ES-I3 (cell line): ENCODE results near the gene MDGA2.
"Not testable (repeated sequence)": the region's sequence is repeated elsewhere in the genome, so short reads cannot be mapped to it uniquely, and the experiment has no call there.

Experiments used
- H3K36me3 ChIP-seq: 2 replicates; pipeline ENCODE4 v1.6.1; 2013; ENCODE audit warnings: mild to moderate bottlenecking, low read length, control low read depth, moderate library complexity; ENCODE audit not compliant: insufficient read depth
- H3K4me1 ChIP-seq: 2 replicates; pipeline ENCODE4 v1.6.1; 2013; ENCODE audit warnings: mild to moderate bottlenecking, control low read depth, low read length; ENCODE audit not compliant: insufficient read depth
- H3K9ac ChIP-seq: 2 replicates; pipeline ENCODE4 v1.6.1; 2013; ENCODE audit warnings: low read depth, mild to moderate bottlenecking, low read length, moderate library complexity
- H3K9me3 ChIP-seq: 2 replicates; pipeline ENCODE4 v1.6.1; 2013; ENCODE audit warnings: mild to moderate bottlenecking, low read length, moderate library complexity; ENCODE audit not compliant: control insufficient read depth, insufficient read depth

Gene MDGA2

DNA sequence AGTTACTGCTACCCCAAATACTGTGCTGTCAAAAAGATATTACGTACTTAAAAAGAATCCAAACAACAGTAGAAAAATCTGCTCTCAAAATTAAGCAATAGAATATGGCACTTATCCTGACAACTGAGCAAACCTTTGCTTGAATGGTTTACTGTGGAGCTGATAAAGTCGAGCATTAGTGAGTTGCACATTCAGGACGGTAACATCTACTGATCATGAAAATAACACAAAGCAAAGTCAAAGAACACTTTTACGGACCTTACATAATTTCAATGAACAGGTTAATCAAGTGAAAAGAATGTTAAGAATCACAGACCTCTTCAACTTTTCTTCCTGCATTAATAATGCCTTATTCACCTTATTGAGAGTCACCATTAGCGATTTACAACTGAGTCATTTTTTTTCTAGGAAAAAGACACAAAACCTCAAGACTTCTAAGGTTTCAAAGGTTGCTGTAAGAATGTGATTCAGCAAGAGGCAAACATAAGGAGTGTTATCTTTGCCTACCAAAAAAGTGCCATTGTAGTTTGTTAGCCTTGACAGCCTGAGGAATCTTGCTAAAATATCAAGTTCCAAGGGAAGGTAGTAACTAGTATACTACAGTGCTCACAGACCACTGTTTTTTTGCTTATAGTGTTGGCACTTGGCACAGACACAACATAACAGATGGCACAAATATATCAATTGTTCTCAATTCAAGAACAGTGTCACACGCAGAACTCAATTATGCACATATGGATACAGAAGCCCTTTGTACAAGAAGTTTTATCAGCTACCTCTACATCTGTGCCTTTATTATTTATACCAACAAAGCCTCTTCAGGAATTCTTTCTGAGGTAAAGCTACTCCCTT lies 689.6 kb downstream of the MDGA2 start:
- no peak overlapping the region for H3K9ac ChIP-seq
- H3K9me3 ChIP-seq = no peaks in the 10 kb centered on the region
- H3K4me1 ChIP-seq = peaks cover 4% of the 10 kb centered on the region; the same call in 1 of the 2 replicates
- H3K36me3 ChIP-seq = no peaks in the 10 kb centered on the region

GRCh38 chr14:46973295-46973694 lies 702.1 kb downstream of the MDGA2 start:
- no peaks in the 10 kb centered on the region for H3K9me3 ChIP-seq

DNA sequence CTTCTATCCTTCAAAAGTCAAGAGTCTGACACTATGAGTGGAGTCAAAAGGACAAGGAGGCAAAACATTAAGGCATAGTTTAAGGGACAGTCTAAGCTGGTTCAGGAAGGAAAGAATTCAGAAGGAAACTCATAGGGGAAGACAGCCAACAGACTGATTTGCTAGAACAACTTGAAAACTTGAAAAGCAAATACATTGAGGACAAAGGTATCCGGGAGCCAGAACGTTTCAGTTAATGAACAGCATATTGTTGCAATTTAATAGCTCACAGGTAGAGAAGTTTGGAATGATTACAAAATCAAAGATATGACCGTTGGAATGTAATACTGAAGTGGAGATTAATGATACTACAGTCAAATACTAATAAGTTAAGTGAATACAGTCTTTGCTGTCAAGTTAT lies 711.0 kb downstream of the MDGA2 start:
- Histone ChIP-seq H3K9me3 (no peaks in the 10 kb centered on the region), H3K4me1 (no peaks in the 10 kb centered on the region), H3K9ac (no peak overlapping the region), H3K36me3 (no peaks in the 10 kb centered on the region)

More at GRCh38 chr14:46973295-46973694, 702.1 kb downstream of the MDGA2 start:
- no peaks in the 10 kb centered on the region for H3K4me1 ChIP-seq
- H3K9ac ChIP-seq = no peak overlapping the region
- no peaks in the 10 kb centered on the region for H3K36me3 ChIP-seq

DNA sequence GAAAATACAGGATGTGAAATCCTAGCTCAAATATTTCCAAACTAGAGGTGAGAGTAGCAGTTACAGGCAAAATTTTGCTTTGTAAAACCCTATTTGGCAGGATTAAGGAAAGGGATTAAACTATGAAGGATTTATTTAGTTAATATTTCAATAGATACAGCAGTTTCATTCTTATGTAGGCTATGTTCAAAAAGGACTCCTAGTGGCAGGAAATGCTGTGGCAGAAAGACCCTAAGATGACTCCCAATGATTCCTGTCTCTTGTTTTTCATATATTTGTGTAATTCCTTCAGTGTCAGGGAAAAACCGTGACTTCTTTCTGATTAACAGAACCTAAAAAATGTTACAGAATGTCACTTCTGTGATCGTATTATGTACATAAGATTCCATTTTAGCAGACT lies 724.3 kb downstream of the MDGA2 start:
- Histone ChIP-seq H3K9me3 (peaks cover 5% of the 10 kb centered on the region), H3K36me3 (no peaks in the 10 kb centered on the region), H3K9ac (no peak overlapping the region)

DNA sequence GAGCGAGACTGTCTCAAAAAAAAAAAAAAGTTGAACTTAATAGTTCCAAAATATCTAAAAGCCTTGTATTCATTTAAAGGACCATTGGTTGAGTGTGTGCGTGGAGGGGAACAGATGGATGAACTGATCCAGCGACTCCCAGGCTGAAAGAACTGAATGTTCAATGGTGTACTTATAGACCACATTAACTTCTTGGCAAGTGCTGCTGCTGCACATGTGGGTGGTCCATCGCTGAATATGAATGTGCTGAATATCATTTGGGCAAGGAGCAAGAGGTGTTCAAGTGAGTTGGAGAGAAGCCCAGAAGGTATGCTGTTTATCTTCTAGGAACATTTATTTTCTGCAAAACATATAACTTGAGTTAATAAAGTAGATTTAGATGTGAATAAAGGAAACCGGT lies 734.8 kb downstream of the MDGA2 start:
- Histone ChIP-seq H3K9ac (no peak overlapping the region), H3K4me1 (peaks cover 4% of the 10 kb centered on the region)

More for the DNA sequence above, 724.3 kb downstream of the MDGA2 start:
- H3K4me1 ChIP-seq = no peaks in the 10 kb centered on the region

DNA sequence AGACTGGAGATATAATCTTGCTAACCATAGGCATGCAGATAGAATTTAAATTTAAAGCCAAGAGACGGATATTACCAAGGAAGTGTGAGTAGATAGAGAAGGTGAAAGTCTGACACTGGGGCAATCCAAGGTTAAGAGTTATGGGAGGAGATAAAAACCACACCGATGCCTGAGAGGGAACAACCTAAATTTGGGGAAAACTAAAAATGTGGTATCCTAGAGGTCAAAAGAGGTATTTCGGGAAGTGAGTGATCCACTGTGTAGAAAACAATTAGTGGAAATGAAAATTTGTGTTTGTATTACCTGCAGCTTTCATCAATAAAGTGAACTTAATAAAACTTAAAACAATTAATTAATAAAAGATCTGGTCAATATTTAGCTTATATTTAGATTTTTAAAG lies 754.9 kb downstream of the MDGA2 start:
- Histone ChIP-seq H3K4me1 (peaks cover 4% of the 10 kb centered on the region; the same call in 1 of the 2 replicates), H3K36me3 (no peaks in the 10 kb centered on the region), H3K9ac (no peak overlapping the region), H3K9me3 (no peaks in the 10 kb centered on the region)

More for the DNA sequence above, 734.8 kb downstream of the MDGA2 start:
- Histone ChIP-seq H3K9me3 (peaks cover 5% of the 10 kb centered on the region; the same call in 1 of the 2 replicates), H3K36me3 (no peaks in the 10 kb centered on the region)

DNA sequence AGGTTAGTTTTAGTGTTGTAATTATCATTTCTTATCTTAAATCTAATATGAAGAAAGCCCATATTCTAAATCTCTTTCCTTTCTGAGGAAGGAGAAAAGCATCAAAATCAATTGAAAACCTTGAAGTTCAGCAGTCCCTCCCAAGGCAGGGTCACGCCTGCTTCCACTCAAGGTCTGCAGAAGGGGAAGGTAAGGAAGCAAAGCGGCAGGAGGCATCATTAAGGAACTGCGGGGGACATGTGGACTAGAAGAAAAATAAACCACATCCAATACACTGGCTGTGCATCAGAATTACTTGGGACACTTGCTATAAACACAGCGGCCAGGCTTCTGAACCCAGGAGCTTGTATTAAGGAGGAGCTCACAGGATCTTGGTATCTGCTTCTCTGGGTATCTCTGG lies 759.9 kb downstream of the MDGA2 start:
- not testable (repeated sequence) for H3K9me3 ChIP-seq, H3K9ac ChIP-seq, H3K36me3 ChIP-seq, H3K4me1 ChIP-seq

- no peaks in the 10 kb centered on the region; the same call in 1 of the 2 replicates for H3K4me1 ChIP-seq
- H3K9ac ChIP-seq = no peak overlapping the region
- H3K9me3 ChIP-seq = no peaks in the 10 kb centered on the region
- H3K36me3 ChIP-seq = no peaks in the 10 kb centered on the region
These were observed 772.6 kb downstream of the MDGA2 start for GRCh38 chr14:46902837-46903236.

DNA sequence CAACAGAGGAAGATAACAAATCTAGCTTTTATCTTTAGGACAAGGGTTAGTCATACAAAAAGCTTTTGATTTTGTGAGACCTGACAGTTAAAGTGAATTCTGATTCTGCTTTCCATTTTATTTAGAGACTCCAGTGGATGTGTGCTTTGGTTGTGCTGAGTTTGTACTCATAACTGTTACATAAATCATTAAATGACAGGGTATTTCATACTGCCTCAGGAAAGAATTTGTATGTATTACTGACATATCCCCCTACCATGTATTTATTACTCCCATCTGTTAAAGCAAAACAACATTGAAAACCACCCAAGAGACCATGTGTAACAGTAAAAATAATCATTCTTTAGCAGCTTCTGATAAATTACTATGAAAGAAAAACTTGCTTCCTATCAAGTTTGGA lies 780.9 kb downstream of the MDGA2 start:
- Histone ChIP-seq H3K9ac (no peak overlapping the region), H3K4me1 (no peaks in the 10 kb centered on the region), H3K36me3 (no peaks in the 10 kb centered on the region), H3K9me3 (no peaks in the 10 kb centered on the region)

- Histone ChIP-seq H3K9me3 (no peaks in the 10 kb centered on the region), H3K4me1 (no peaks in the 10 kb centered on the region), H3K9ac (no peak overlapping the region), H3K36me3 (no peaks in the 10 kb centered on the region)
These were observed 788.3 kb downstream of the MDGA2 start for GRCh38 chr14:46887144-46887543.

GRCh38 chr14:46885566-46885965 lies 789.8 kb downstream of the MDGA2 start:
- Histone ChIP-seq H3K9me3 (no peaks in the 10 kb centered on the region), H3K9ac (no peak overlapping the region)

DNA sequence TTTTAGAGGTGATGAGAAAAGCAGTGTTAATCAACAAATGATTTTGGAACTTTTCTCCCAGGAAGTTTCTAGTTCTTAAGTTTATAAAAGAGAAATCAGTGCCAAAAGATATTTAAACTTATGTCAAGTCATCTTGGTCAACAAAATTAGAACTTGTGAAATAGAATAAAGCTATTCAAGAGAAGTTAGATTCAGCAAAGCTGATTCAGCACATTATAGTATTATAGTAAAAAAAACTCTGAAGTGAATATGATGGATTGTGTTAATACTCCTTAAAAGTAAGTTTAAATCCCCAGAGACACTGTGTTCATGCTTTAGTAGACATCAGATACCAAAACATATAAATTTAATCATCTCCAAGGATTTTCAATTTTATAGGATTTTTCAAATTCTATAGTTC lies 813.7 kb downstream of the MDGA2 start:
- H3K36me3 ChIP-seq = no peaks in the 10 kb centered on the region
- no peaks in the 10 kb centered on the region for H3K4me1 ChIP-seq

More at GRCh38 chr14:46885566-46885965, 789.8 kb downstream of the MDGA2 start:
- Histone ChIP-seq H3K36me3 (no peaks in the 10 kb centered on the region), H3K4me1 (no peaks in the 10 kb centered on the region)

DNA sequence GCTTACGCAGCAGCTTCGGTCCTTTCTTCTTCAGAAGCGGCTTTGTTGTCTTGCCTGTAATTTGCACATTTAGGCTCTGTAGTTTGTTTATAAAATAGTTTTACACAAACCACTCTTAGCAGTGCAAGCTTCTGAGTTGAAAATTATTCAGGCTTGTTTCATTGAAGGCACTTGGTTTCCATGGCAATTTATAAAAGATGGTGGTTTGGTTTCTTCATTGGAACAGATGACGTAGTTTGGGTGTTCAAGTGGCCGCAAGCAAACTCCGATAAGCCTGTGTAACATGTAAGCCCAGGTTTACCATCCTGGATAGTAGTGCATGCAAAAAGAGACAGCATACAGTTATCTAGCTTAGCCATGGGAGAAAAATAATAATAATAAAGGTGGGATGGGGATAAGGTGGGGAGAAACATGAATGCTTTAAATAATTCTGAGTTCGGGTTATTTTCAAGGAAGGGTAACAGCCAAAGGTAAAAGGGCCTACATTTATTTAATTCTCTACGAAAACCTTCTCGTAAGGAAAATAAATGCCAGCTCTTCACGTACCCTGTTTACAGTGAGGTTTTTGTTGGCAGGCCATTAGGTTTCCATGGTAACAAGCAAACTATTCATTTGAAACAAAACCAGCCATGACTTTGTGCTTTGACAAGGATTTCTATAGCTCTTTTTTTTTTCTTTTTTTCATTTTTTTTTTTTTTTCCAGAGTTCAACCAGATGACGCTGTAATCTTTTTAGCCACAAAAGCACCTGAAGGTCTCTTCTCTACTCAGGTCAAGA lies 834.3 kb downstream of the MDGA2 start:
- Histone ChIP-seq H3K4me1 (no peaks in the 10 kb centered on the region), H3K36me3 (no peaks in the 10 kb centered on the region; the same call in 1 of the 2 replicates), H3K9me3 (no peaks in the 10 kb centered on the region), H3K9ac (no peak overlapping the region)

More for the DNA sequence above, 813.7 kb downstream of the MDGA2 start:
- Histone ChIP-seq H3K9ac (no peak overlapping the region), H3K9me3 (no peaks in the 10 kb centered on the region)

DNA sequence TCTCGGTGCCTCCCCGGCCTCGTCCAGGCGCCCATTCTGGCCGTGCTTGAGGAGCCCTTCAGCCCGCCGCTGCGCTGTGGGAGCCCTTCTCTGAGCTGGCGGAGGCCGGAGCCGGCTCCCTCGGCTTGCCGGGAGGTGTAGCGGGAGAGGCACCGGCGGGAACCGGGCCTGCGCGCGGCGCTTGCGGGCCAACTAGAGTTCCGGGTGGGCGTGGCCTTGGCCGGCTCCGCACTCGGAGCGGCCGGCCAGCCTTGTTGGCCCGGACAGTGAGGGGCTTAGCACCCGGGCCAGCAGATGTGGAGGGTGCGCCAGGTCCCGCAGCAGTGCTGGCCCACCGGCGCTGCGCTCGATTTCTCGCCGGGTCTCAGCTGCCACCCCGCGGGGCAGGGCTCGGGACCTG lies 855.1 kb downstream of the MDGA2 start:
- Histone ChIP-seq H3K9me3 (no peaks in the 10 kb centered on the region), H3K9ac (no peak overlapping the region), H3K4me1 (peaks cover 8% of the 10 kb centered on the region; the same call in 1 of the 2 replicates), H3K36me3 (no peaks in the 10 kb centered on the region)
